Skeletal muscle cell (primary cell): ENCODE measurements around the gene PKNOX1.
A peak's percentile ranks its signal among the peaks of the same experiment; 100 is the strongest.
"Not testable (repeated sequence)": the region's sequence is repeated elsewhere in the genome, so short reads cannot be mapped to it uniquely, and the experiment has no call there.

Experiments
- DNase-seq: peaks from one replicate; pipeline ENCODE4 v3.0.0-alpha.2; 2010; ENCODE audit warnings: low read depth
- H3K4me3 ChIP-seq: 2 replicates; pipeline ENCODE4 v1.5.1; 2011; ENCODE audit warnings: low read depth, mild to moderate bottlenecking, control low read depth, low read length, moderate library complexity

PKNOX1 gene

DNA sequence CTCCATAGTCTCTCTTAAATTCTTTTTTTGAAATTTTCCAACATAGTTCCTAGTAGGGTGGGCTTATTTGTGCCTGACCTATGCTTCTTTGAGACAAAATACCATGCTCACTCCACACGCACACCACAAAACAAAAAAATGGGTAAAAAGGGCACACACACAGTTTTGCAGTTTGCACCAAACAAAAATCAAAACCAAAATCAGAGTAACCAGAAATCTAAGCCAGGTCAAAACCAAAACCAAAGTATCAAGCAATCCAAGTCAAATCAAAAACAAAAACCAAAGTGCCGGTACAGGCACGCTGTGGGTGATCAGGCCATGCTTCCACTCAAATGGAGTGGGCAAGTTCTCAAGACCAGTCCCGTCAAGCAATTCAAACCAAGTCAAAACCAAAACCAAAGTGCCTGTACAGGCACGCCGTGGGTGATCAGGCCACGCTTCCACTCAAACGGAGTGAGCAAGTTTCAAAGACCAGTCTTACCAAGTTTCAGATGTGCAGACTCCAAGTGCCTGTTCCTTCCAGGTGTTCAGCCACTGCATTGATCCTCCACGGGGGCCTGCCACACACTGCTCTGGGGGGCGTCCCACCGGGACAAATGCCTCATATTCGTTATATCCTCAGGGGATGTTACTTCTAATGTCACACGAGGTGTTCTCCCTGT is 25.1 kb upstream of the PKNOX1 start:
- DNase-seq, H3K4me3 ChIP-seq: not testable (repeated sequence)

DNA sequence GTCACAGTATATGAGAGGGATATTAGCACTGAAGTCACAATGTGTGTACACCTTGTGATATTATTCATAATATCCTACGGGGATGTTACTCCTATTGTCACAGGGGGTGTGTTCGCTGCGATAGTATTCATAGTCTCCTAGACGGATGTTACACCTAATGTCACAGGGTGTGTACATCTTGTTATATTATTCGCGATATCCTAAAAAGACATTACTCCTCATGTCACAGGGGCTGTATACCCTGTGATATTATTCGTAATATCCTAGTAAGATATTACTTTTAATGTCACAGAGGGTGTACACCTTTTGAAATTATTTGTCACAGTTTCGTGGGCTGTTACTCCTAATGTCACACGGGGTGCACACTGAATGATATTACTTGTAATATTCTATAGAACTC is 23.2 kb upstream of the PKNOX1 start:
- H3K4me3 ChIP-seq, DNase-seq: not testable (repeated sequence)

GRCh38 chr21:42956824-42957630 is 17.3 kb upstream of the PKNOX1 start:
- H3K4me3 ChIP-seq = no peak overlapping the region
- no peak for DNase-seq

DNA sequence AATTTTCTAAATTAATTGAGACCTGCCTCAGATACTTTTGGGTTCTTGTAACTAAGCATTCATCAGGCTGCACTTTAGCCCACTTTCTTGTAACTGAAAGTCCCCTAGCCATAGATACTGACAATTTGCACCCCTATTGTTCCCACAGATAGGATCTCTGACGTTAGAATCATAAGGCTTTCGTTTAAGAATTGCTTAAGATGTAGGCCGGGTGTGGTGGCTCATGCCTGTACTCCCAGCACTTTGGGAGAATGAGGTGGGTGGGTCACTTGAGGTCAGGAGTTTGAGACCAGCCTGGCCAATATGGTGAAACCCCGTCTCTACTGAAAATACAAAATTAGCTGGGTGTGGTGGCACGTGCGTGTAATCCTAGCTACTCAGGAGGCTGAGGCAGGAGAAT is 16.2 kb upstream of the PKNOX1 start:
- not testable (repeated sequence) for H3K4me3 ChIP-seq, DNase-seq

- DNase-seq = no peak
- no peak overlapping the region for H3K4me3 ChIP-seq
Observed at GRCh38 chr21:42959728-42960127, 14.6 kb upstream of the PKNOX1 start.

- DNase-seq = no peak
- H3K4me3 ChIP-seq = no peak overlapping the region
Observed at GRCh38 chr21:42962380-42963007, 11.9 kb upstream of the PKNOX1 start.

DNA sequence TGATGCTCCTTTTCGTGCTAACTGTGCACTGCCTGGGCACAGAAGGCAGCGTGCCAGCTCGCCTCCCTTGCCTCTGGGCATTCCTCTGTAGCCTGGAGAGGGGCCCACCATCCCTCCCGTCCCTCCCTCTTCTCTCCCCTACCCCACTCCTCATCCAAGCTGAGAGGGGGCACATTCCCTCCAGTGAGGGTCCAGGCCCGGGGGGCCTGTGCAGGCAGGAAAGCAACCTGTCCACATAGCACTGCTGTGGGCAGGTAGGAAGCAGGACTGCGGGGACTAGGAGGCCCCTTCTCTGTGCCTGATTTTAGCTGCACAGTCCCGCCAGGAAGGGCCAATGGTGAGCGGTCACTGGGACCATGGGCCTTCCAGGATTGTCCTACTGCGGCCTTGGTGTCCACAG is 10.3 kb upstream of the PKNOX1 start:
- DNase-seq = no peak
- no peak overlapping the region for H3K4me3 ChIP-seq

DNA sequence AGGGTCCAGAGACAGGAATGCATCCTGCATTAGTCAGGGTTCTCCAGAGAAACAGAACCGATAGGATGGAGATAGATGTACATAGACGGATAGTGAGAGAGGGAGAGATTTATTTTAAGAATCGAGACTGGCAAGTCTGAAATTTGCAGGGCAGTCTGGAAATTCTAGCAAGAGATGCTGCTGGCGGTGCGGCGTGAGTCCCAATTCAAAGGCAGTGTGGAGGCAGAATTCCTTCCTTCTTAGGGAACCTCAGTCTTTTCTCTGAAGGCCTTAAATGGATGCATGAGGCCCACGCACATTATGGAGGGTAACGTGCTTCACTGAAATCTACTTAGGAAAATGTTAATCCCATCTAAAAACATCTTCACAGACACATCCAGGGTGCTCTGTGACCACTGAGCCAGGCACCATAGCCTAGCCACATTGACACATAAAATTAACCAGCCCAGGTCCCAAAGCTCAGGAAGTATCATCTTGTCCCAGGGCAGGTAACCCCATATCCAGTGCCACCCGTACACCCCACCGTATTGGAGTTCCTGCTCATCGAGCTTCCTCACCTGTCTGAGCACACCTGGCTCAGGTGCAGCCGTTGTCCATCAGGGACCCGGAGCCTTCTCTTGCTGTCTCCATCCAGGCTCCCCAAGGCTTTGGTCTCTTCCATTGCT is 9.7 kb upstream of the PKNOX1 start:
- DNase-seq = no peak
- H3K4me3 ChIP-seq = no peak overlapping the region

- DNase-seq = no peak
- no peak overlapping the region for H3K4me3 ChIP-seq
Observed at GRCh38 chr21:42965211-42965560, 9.2 kb upstream of the PKNOX1 start.

DNA sequence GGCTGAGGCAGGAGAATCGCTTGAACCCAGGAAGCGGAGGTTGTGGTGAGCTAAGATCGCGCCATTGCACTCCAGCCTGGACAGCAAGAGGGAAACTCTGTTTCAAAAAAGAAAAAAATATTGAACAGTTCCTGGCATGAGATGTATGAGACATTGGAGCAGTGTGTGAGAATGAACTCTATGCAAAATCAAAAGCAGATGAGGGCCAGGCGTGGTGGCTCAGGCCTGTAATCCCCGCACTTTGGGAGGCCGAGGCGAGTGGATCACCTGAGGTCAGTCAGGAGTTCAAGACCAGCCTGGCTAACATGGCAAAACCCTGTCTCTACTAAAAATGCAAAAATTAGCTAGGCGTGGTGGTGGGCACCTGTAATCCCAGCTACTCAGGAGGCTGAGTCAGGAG is 6.7 kb upstream of the PKNOX1 start:
- not testable (repeated sequence) for DNase-seq, H3K4me3 ChIP-seq

DNA sequence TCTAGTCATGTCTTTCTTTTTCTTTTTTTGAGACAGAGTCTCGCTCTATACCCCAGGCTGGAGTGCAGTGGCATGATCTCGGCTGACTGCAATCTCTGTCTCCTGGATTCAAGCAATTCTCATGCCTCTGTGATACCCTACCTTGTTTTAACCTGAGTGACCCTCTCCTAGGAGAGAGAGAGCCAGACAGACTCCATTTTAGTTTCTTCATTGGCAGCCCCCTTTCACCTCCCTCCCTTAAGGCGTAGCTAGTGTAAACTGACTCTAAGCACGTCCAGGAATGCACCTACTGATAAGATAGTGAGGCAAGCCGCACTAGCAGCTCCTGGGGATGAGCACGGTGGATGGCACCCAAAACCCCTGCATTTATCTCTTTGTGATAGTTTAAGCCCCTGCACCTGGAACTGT is 5.2 kb upstream of the PKNOX1 start:
- H3K4me3 ChIP-seq = no peak overlapping the region
- no peak for DNase-seq

DNA sequence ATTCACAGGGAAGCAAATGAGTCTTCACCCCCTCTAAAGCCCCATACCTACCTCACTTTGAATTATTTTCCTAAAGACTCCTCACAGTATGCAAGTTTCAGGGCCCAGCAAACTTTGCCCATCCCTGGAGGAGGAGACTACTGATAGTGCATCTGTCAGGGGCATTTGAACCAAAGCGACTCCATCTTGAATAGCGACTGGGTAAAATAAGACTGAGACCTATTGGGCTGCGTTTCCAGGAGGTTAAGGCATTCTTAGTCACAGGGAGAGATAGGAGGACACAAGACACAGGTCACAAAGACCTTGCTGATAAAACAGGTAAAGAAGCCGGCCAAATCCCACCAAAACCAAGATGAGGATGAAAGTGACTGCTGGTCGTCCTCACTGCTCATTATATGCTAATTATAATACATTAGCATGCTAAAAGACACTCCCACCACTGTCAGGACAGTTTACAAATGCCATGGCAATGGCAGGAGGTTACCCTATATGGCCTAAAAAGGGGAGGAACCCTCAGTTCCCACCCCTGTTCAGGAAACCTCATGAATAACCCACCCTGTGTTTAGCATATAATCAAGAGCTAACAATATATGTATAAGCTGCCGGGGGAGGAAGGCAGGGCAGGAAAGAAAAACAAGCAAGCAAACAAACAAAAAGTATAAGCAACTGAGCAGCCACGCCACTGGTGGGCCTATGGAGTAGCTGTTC is 3.3 kb upstream of the PKNOX1 start:
- no peak for DNase-seq
- H3K4me3 ChIP-seq = no peak overlapping the region

GRCh38 chr21:42971897-42972275 is 2.5 kb upstream of the PKNOX1 start:
- DNase-seq = no peak
- no peak overlapping the region for H3K4me3 ChIP-seq

DNA sequence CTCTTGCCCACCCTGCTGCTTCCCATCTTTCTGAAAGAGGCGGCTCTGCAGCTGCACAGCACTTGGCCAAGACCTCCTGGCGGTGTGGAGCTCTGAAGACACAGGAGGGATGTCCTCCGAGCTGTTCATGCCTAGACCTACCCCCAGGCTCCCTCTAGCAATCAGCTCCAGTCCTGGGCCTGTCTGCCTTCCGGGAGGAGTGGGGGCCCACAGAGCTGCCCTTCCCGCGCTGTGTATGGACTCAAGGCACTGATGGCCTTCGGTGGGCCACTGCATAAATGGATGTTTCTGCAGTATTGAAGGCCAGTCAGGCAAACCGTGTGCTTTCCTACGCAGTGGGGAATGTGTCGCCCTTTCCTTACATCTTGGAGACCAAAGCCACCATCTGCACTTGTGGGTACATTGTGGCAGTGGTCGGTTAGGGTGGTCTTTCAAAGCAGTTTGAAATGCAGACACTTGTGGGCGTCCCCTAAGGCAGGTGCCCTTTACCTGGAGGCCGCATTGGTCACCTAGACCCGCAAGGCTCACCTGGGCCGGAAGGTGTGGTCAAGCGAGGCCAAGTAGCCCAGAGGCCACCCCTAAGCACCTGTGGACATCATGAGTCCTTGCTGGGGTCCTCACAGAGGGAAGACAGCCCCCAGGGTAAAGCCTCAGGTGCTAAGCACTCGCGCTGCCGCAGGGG is 912 bp upstream of the PKNOX1 start:
- DNase-seq = no peak
- H3K4me3 ChIP-seq = peak overlapping the region; percentile 71

DNA sequence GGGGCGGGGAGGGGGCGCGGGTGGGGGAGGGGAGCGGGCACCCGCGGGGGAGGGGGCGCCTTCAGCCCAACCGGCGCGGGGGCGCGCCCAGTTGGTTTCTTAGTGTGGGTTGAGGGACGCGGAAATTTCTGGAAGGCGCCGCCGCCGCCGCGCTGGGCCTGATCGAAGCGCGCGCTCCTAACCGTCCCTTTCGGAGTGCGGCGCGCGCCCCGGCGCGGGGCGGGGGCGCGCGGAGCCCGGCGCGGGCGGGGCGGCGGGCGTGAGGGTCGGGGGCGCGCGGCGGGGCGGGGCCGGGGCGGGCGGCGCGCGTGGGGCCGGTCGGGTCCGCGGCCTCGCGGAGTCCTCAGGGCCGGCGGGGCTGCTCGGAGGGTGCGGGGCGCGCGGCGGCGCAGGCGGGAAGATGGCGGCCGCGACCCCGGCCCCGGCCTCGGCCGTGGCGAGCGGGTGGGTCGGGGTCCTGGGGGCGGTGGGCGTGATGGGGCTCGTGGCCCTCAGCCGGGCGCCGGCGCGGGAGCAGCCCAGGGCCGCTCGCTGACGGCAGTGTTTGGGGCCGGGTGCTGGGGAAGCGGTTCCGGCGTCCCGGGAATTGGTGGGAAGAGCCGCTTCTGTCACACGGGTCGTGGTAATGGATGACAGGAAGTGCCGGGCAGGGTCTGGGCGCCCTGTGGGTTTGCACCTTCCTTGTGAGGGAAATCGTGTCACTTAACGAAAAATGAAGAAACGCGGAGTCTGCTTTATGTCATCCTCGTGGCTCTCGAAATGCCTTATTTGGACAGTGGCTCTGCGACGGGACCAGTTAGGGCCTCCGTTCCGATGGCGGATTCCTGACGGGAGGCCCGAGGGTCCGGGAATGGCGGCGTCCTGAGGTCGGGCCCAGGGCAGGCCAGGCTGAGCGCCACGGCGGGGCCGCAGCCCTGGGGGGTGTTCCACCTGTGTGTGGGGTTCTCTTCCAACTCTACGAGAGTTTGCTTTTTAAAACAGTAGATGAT is 764 bp downstream of the PKNOX1 start:
- DNase-seq = no peak
- peak overlapping the region; percentile 81 for H3K4me3 ChIP-seq

DNA sequence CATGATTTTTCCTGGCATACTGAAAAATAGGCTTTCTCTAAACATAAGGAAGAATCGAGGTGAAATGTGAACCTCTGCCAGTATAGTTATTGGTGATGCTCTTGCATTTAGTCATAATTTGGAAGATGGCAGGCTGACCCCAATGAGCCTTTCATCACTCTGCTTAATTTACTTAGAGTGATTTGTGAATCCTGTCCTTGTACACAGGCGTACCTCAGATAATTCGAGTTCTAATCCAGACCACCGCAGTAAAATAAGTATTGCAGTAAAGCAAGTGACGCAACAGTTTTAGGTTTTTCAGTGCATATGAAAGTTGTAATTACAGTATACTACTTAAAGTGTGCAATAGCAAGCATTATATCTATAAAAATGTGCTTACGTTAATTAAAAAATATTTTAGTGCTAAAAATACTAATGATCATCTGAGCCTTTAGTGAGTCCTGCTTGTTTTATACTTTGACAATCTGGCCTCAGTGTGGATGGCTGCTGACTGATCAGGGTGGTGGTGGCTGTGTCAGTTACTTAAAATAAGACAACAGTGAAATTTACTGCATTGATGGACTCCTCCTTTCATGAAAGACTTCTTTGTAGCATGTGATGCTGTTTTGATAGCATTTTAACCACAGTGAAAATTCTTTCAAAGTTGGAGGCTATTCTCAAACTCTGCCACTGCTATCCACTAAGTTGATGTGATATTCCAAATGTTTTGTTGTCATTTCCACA is 1.7 kb downstream of the PKNOX1 start:
- peak overlapping the region; percentile 81 for H3K4me3 ChIP-seq
- no peak for DNase-seq
